Neural progenitor cell (in vitro differentiated cells): ENCODE measurements around the gene ST3GAL4. TPM values are rescaled to one million over a fixed set of nuclear protein-coding genes. Genes with fewer than 3 reads are reported as not detected.
"Not testable (repeated sequence)": the region's sequence is repeated elsewhere in the genome, so short reads cannot be mapped to it uniquely, and the experiment has no call there.

Experiments
- DNase-seq: peaks from one replicate; pipeline ENCODE4 v3.0.0-alpha.2; 2016; ENCODE audit warnings: low spot score
- H2AFZ ChIP-seq: fragments of 200-600 bp; sonication (generic); replicated peaks from 2 replicates; pipeline ENCODE4 v1.6.1; 2016; ENCODE audit warnings: antibody characterized with exemption
- H3F3A ChIP-seq: fragments of 200-600 bp; sonication (generic); 2 replicates; pipeline ENCODE4 v1.6.1; 2016; ENCODE audit warnings: antibody characterized with exemption, low read depth
- H3K27ac ChIP-seq: fragments of 200-600 bp; sonication (generic); 2 replicates; pipeline ENCODE4 v1.5.1; 2016; ENCODE audit warnings: mild to moderate bottlenecking
- H3K27me3 ChIP-seq: fragments of 200-600 bp; sonication (generic); 2 replicates; pipeline ENCODE4 v1.6.1; 2016; ENCODE audit warnings: mild to moderate bottlenecking, moderate library complexity
- H3K36me3 ChIP-seq: fragments of 200-600 bp; sonication (generic); 2 replicates; pipeline ENCODE4 v1.5.1; 2016
- H3K4me1 ChIP-seq: fragments of 200-600 bp; sonication (generic); 2 replicates; pipeline ENCODE4 v1.6.1; 2016; ENCODE audit warnings: mixed run types
- H3K4me2 ChIP-seq: fragments of 200-600 bp; sonication (generic); 2 replicates; pipeline ENCODE4 v1.6.1; 2016
- H3K4me3 ChIP-seq: fragments of 200-600 bp; sonication (generic); 2 replicates; pipeline ENCODE4 v1.5.1; 2016
- H3K79me2 ChIP-seq: fragments of 200-600 bp; sonication (generic); 2 replicates; pipeline ENCODE4 v1.6.1; 2016; ENCODE audit warnings: low read depth
- H3K9ac ChIP-seq: fragments of 200-600 bp; sonication (generic); 2 replicates; pipeline ENCODE4 v1.6.1; 2016
- H3K9me3 ChIP-seq: fragments of 200-600 bp; sonication (generic); 2 replicates; pipeline ENCODE4 v1.5.1; 2016; ENCODE audit warnings: low read depth
- H4K20me1 ChIP-seq: fragments of 200-600 bp; sonication (generic); 2 replicates; pipeline ENCODE4 v1.6.1; 2016; ENCODE audit warnings: low read depth
- H3K27ac Mint-ChIP-seq: 3 replicates; pipeline ENCODE4 v1.8.0; 2021; ENCODE audit warnings: mixed read lengths
- H3K27me3 Mint-ChIP-seq: 2 replicates; pipeline ENCODE4 v1.8.0; 2022; ENCODE audit warnings: low read depth, mild to moderate bottlenecking, inconsistent platforms, moderate library complexity, mixed read lengths; ENCODE audit not compliant: insufficient read depth
- H3K36me3 Mint-ChIP-seq: 3 replicates; pipeline ENCODE4 v1.8.0; 2021; ENCODE audit warnings: mixed read lengths
- H3K4me1 Mint-ChIP-seq: 3 replicates; pipeline ENCODE4 v1.8.0; 2021; ENCODE audit warnings: mixed read lengths
- H3K4me3 Mint-ChIP-seq: 3 replicates; pipeline ENCODE4 v1.8.0; 2021; ENCODE audit warnings: mild to moderate bottlenecking, moderate library complexity, mixed read lengths
- H3K9me3 Mint-ChIP-seq: 3 replicates; pipeline ENCODE4 v1.8.0; 2020; ENCODE audit warnings: mixed read lengths
- CTCF ChIP-seq: fragments of 200-600 bp; sonication (generic); IDR thresholded peaks from 2 replicates; pipeline ENCODE4 v1.5.1; 2017; ENCODE audit warnings: antibody characterized with exemption, mild to moderate bottlenecking
- EZH2 ChIP-seq: fragments of 200-600 bp; sonication (generic); IDR thresholded peaks from 2 replicates; pipeline ENCODE4 v1.6.1; 2017; ENCODE audit warnings: antibody characterized with exemption, mild to moderate bottlenecking, moderate library complexity
- EZH2phosphoT487 ChIP-seq: fragments of 200-600 bp; sonication (generic); IDR thresholded peaks from 2 replicates; pipeline ENCODE4 v1.6.1; 2017; ENCODE audit warnings: antibody characterized with exemption
- total RNA-seq: library from RNA; depleted of rRNA; stranded (reverse); fragments of >200 nt; gene quantifications from 2 replicates; pipeline ENCODE4 v1.2.3, GENCODE V29; 2015; ENCODE audit warnings: low replicate concordance

Gene ST3GAL4
- total RNA-seq, 1 donor from 2014 or later, result 13.0 TPM

DNA sequence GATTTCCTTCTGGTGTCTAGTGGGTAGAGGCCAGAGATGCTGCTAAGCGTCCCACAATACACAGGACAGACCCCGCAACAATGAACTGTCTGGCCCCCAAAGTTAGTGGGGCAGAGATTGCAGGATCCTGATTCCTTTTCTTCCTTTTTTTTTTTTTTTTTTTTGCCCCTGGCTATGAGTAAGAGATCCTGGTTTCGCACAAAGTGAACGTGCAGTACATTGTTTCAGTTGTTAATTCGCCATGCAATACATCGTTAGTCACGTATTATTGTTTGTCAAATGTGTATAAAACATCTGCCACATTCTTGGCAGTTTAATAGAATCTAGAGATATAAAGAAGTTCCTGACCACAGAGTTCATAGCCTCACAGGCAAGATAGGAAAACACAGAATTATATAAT is 20.2 kb downstream of the ST3GAL4 start:
- no peaks in the 10 kb centered on the region for H3F3A ChIP-seq
- no peaks in the 10 kb centered on the region for H3K4me1 ChIP-seq
- H3K4me1 Mint-ChIP-seq, result peaks cover 8% of the 10 kb centered on the region
- H2AFZ ChIP-seq, result no peak overlapping the region
- H3K36me3 ChIP-seq, result no peaks in the 10 kb centered on the region
- no peak overlapping the region for H3K4me2 ChIP-seq
- H4K20me1 ChIP-seq, result no peaks in the 10 kb centered on the region
- H3K9me3 Mint-ChIP-seq, result no peaks in the 10 kb centered on the region
- no peaks in the 10 kb centered on the region for H3K9me3 ChIP-seq
- DNase-seq, result no peak
- no peak overlapping the region for H3K27ac ChIP-seq
- TF ChIP-seq EZH2 (no peak), CTCF (no peak), EZH2phosphoT487 (no peak)
- H3K27me3 ChIP-seq, result no peaks in the 10 kb centered on the region
- H3K36me3 Mint-ChIP-seq, result peaks cover 6% of the 10 kb centered on the region
- no peaks in the 10 kb centered on the region for H3K27me3 Mint-ChIP-seq
- H3K27ac Mint-ChIP-seq, result no peak overlapping the region
- no peak overlapping the region for H3K4me3 ChIP-seq
- H3K79me2 ChIP-seq, result peaks cover 27% of the 10 kb centered on the region
- H3K9ac ChIP-seq, result no peak overlapping the region
- H3K4me3 Mint-ChIP-seq, result no peak overlapping the region

DNA sequence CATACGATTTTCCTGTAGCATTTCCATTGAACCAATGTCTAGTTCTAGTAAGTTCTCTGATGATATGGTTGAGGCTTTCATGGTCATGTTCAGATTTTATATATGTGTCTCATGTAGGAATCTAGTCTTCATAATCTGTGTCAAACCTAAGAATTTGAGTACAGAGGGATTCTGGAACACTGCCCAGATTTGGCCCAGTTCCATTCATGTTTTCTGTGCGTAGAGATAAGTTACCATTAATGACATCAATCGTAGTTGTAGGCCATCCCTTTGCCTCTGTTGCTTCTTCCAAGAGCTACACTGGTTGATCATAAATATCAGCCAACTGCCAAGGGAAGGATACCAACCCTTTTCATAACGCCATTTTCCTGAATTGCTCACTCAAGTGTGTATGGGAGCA is 23.3 kb downstream of the ST3GAL4 start:
- no peak overlapping the region for H3K27ac ChIP-seq
- H3K9me3 ChIP-seq, result no peaks in the 10 kb centered on the region
- H3K79me2 ChIP-seq, result peaks cover 13% of the 10 kb centered on the region
- TF ChIP-seq CTCF (no peak), EZH2phosphoT487 (no peak), EZH2 (no peak)
- Mint-ChIP-seq H3K4me3 (no peak overlapping the region), H3K9me3 (no peaks in the 10 kb centered on the region), H3K36me3 (peaks cover 3% of the 10 kb centered on the region), H3K4me1 (peaks cover 1% of the 10 kb centered on the region), H3K27me3 (no peaks in the 10 kb centered on the region), H3K27ac (no peak overlapping the region)
- no peak overlapping the region for H3K4me2 ChIP-seq
- H3K27me3 ChIP-seq, result no peaks in the 10 kb centered on the region
- H3F3A ChIP-seq, result no peaks in the 10 kb centered on the region
- H3K4me3 ChIP-seq, result no peak overlapping the region
- H4K20me1 ChIP-seq, result no peaks in the 10 kb centered on the region
- no peak overlapping the region for H2AFZ ChIP-seq
- H3K36me3 ChIP-seq, result no peaks in the 10 kb centered on the region
- no peaks in the 10 kb centered on the region for H3K4me1 ChIP-seq
- H3K9ac ChIP-seq, result no peak overlapping the region
- DNase-seq, result no peak

GRCh38 chr11:126380909-126381308 is 25.4 kb downstream of the ST3GAL4 start:
- Histone ChIP-seq H3K27me3 (no peaks in the 10 kb centered on the region), H3K9me3 (no peaks in the 10 kb centered on the region), H3K27ac (no peak overlapping the region), H3K4me2 (no peak overlapping the region), H2AFZ (no peak overlapping the region), H3F3A (no peaks in the 10 kb centered on the region), H4K20me1 (no peaks in the 10 kb centered on the region), H3K4me1 (no peaks in the 10 kb centered on the region), H3K9ac (no peak overlapping the region), H3K36me3 (no peaks in the 10 kb centered on the region), H3K79me2 (peaks cover 13% of the 10 kb centered on the region), H3K4me3 (no peak overlapping the region)
- TF ChIP-seq CTCF, result no peak
- no peak for TF ChIP-seq EZH2phosphoT487
- no peak for TF ChIP-seq EZH2
- Mint-ChIP-seq H3K4me1 (peaks cover under 1% of the 10 kb centered on the region), H3K4me3 (no peak overlapping the region), H3K36me3 (peaks cover 3% of the 10 kb centered on the region), H3K27ac (no peak overlapping the region), H3K9me3 (no peaks in the 10 kb centered on the region), H3K27me3 (no peaks in the 10 kb centered on the region)
- DNase-seq, result no peak

GRCh38 chr11:126381960-126382359 is 26.5 kb downstream of the ST3GAL4 start:
- H3K4me3 Mint-ChIP-seq, H3K27ac ChIP-seq, H3K27ac Mint-ChIP-seq, H4K20me1 ChIP-seq, H3K4me1 ChIP-seq, DNase-seq, H3K9me3 ChIP-seq, H3K9ac ChIP-seq, H3F3A ChIP-seq, H2AFZ ChIP-seq, H3K27me3 ChIP-seq, H3K36me3 Mint-ChIP-seq, H3K9me3 Mint-ChIP-seq, H3K4me2 ChIP-seq, H3K4me3 ChIP-seq, H3K79me2 ChIP-seq, H3K4me1 Mint-ChIP-seq, H3K27me3 Mint-ChIP-seq, H3K36me3 ChIP-seq: not testable (repeated sequence)

- H3K9me3 ChIP-seq, DNase-seq, H3K9ac ChIP-seq, H3K4me3 Mint-ChIP-seq, H3K9me3 Mint-ChIP-seq, H3K27ac ChIP-seq, H3K27ac Mint-ChIP-seq, H2AFZ ChIP-seq, H3K36me3 Mint-ChIP-seq, H4K20me1 ChIP-seq, H3K27me3 Mint-ChIP-seq, H3K4me1 ChIP-seq, H3F3A ChIP-seq, H3K36me3 ChIP-seq, H3K79me2 ChIP-seq, H3K4me3 ChIP-seq, H3K4me2 ChIP-seq, H3K27me3 ChIP-seq: not testable (repeated sequence)
- peaks cover 11% of the 10 kb centered on the region for H3K4me1 Mint-ChIP-seq
Observed at GRCh38 chr11:126382641-126383040, 27.2 kb downstream of the ST3GAL4 start.
